Left renal cortex interstitium (tissue), 4 donors: ENCODE data around the gene PARD3B. TPM values are rescaled to one million over a fixed set of nuclear protein-coding genes. Genes with fewer than 3 reads are reported as not detected.

Experiments used
- DNase-seq, 4 donors: peaks; one replicate each; pipeline ENCODE4 v3.0.0-alpha.2; 2013; ENCODE audit warnings: low read depth in 4 of 4, low spot score in 2 of 4, missing footprints in 1 of 4
- polyA plus RNA-seq, 4 donors: library from polyadenylated mRNA; unstranded; fragments of 120-200 nt; gene quantifications; one replicate each; pipeline ENCODE4 v1.2.1, GENCODE V29; 2013; ENCODE audit not compliant: insufficient read length in 4 of 4

The PARD3B gene
- polyA plus RNA-seq, 4 donors = 31.9 to 36.3 (median 34.3) TPM

GRCh38 chr2:204881655-204882054, 336.4 kb downstream of the PARD3B start:
- no peak for DNase-seq

GRCh38 chr2:204885747-204886146, 340.5 kb downstream of the PARD3B start:
- no peak for DNase-seq

GRCh38 chr2:204886713-204887112, 341.4 kb downstream of the PARD3B start:
- DNase-seq = no peak

DNA sequence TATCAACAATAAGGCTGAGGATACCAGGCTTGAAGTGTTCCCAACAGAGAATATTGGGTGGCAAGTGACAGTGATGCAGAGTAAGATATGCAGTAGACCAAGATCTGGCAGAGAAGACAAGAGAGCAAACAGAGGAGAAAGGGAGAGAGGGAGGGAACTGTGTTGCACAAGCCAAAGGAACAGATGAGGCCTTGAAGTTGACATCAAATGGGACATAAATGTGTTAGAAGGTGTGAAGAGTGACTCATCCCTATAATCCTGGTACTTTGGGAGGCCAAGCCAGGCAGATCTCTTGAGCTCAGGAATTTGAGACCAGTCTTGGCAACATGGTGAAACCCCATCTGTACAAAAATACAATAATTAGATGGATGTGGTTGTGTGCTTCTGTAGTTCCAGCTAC, 342.9 kb downstream of the PARD3B start:
- DNase-seq = no peak

DNA sequence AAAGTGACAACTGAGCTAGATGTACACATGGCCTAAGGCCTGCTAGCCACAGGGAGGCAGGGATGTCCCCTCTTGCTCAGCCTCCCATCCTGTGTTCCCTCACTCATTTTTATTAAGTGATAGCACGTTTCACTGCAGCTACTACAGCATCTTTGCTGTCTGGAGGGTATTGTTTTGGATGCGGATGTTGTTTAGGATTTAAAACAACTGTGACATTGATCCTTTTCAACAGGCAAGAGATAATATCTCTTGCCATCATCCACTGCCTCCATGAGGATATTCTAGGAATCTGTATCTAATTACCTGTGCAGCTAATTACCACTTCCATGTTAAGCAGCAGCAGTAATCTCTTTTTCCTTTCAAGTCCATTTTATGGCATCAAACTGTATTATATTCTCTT, 345.4 kb downstream of the PARD3B start:
- no peak for DNase-seq

DNA sequence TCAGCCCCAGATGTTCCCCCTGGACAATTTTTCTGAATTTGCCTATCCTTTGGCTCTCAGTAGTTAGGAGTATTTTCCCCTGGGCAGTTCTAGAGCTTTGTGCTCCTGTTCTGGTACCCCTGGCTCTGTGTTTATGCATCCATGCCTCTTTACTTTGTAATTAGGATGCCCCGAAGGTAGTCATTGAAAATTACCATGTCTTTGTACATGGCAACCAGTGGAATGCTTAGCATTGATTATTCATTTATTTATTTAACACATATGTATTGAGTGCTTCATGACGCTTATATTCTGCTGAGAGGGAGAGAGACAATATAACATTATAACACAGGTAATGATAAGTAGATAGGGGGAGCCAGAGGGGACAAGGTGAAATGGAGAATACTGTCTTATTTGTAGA, 346.5 kb downstream of the PARD3B start:
- DNase-seq = no peak

- DNase-seq = no peak
Measured at GRCh38 chr2:204892506-204893255, 347.4 kb downstream of the PARD3B start.

- no peak for DNase-seq
Measured at GRCh38 chr2:204896146-204896545, 350.9 kb downstream of the PARD3B start.

DNA sequence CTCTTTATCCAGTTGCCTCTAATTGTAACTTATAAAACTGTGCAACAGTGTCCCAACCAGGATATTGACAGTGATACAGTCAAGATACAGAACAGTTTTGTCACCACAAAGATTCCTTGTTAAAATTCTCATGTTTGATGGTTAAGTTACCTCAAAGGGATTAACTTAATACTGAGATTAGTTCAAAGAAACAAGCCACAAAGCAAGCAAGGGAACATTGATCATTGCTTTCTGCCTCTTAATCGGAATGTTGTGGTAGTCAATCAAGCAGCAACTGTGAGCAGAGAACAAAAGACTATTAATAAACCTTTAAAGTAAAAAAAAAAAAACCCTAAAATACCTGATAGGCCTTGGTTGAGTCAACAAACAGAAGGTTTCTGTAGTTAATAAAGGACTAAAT, 352.3 kb downstream of the PARD3B start:
- DNase-seq = no peak

DNA sequence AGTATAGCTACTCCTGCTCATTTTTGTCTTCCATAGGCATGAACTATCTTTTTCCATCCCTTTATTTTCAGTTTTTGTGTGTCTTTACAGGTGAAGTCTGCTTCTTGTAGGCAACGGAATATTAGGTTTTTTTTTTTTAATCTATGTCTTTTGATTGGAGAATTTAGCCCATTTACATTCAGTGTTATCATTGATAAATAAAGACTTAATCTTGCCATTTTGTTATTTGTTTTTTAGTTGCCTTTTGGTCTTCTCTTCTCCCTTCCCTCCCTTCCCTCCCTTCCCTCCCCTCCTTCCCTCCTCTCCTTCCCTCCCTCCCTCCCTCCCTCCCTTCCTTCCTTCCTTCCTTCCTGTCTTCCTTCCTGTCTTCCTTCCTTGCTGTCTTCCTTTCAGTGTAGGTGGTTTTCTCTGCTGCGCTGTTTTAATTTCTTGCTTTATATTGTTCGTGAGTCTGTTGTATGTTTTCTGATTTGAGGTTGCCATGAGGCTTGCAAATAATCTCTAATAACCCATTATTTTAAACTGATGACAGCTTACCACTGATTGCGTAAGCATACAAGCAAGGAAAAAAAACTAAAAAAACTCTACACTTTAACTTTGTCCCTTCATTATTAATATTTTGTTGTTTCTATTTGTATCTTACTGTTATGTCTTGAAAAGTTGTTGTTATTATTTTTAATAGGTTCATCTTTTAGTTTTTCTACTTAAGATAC, 353.8 kb downstream of the PARD3B start:
- no peak for DNase-seq

DNA sequence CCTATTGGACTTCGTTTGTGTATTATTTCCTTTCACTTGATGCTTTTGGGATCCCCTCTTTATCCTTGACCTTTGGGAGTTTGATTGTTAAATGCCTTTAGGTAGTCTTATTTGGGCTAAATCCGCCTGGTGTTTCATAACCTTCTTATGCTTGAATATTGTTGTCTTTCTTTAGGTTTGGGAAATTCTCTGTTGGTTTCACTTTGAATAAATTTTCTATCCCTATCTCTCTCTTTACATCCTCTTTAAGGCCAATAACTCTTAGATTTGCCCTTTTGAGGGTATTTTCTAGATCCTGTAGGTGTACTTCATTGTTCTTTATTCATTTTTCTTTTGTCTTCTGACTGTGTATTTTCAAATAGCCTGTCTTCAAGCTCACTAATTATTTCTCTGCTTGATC, 354.7 kb downstream of the PARD3B start:
- DNase-seq = no peak

DNA sequence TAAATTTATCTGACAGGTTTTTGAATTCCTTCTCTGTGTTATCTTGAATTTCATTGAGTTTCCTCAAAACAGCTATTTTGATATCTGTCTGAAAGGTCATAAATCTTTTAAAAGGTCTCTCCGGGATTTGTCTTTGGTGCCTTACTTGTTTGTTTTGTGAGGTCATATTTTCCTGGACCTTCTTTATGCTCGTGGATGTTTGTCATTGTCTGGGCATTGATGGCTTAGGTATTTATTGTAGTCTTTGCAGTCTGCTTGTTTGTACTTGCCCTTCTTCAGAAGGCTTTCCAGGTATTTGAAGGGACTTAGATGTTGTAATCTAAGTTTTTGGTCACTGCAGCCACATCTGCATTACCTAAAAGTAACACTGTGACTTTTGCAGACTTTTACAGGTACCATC, 355.2 kb downstream of the PARD3B start:
- peak in 1 of 4 donors; percentile 2 for DNase-seq

DNA sequence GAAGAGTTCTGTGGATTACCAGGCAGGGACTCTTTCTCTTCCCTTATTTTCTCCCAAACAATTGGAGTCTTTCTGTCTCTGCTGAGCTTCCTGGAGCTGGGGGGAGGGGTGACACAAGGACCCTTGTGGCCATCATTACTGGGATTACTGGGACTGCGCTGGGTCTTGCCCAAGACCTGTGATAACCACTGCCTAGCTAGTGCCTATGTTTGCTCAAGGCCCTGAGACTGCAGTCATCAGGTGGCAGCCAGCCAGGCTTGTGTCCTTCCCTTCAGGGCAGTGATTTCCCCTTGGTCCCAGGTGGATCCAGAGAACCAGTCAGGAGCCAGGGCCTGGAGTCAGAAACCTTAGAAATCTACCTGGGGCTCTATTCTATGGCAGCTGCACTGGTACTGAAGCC, 355.6 kb downstream of the PARD3B start:
- DNase-seq = no peak

DNA sequence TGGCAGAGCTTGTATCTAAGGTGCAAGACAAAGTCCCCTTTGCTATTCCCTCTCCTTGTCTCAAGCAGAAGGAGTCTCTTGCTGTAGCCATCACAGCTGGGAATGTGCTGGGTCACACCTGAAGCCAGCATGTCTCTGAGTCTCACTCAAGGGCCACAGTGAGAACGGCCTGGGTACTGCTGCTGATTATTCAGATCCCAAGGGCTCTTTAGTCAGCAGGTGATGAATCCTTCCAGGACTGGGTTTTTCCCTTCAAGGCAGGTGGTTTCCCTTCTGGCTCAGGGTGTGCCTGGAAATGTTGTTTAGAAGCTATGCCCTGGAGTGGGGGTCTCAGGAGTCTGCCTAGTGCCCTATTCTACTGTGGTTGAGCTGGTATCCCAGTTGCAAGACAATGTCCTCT, 356.3 kb downstream of the PARD3B start:
- no peak for DNase-seq

DNA sequence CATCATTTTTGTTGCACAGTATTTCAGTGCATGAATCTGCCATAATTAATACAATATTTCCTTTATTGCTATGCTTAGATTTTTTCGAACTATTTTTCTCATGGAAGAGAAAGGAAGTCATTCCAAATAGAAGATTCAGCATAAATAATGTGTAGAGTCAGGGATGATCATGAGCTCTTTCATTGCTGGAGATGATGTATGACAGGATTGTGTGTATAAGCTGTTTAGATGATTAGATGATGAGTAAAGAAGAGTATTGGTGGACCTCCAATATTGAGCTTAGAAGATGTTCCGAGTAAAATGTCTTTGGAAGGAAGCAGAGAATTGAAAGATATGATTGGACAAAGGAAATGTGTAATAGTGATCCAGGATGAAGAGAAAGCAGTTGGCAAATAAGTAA, 364.5 kb downstream of the PARD3B start:
- DNase-seq = no peak

GRCh38 chr2:204913312-204913711, 368.0 kb downstream of the PARD3B start:
- DNase-seq = no peak

DNA sequence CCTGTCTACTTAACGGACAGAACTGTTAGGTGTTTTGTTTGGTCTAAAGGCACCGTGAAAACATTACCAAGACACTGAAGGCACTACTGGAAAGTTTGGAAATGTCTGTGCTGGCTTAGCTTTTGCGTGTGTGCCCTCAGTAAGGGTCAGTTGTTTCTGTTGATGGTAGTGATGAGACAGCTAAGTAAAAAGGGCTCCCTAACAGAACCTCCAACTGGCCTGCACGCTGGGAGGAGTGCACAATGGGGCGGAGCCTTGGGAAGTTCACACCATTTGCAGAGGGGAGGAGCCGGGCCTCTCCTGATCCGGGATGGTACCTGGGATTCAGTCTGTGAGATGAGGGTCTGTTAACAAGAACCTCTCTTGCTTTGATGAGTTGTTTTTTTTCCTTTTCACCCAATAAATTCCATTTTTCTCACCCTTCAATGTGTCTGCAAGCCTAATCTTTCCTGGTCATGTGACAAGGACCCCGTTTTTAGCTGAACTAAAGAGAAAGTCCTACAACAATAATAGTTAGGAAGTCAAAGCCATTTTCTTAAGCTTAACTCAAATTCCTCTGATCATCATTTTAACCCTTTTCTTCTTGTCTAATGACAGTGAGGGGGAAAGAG, 368.7 kb downstream of the PARD3B start:
- no peak for DNase-seq

DNA sequence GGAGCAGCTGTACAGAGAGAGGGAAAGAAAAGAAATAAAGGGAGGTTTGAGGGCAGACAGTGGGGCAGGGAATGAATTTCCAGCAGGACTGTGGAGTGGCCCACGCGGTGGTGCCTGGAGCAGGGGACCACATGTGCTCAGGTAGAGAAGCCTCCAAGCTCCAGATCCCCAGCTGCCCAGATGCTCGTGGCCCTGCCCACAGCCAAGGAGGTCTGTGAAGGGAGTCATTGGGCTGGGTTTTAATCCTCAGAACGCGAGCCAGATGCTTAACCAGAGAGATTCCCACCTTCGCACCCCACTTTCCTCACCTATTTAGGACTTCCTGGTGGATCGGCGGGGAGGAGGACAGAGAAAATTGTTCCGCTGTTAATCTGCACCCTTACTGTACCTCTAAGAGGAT, 369.4 kb downstream of the PARD3B start:
- DNase-seq = no peak

DNA sequence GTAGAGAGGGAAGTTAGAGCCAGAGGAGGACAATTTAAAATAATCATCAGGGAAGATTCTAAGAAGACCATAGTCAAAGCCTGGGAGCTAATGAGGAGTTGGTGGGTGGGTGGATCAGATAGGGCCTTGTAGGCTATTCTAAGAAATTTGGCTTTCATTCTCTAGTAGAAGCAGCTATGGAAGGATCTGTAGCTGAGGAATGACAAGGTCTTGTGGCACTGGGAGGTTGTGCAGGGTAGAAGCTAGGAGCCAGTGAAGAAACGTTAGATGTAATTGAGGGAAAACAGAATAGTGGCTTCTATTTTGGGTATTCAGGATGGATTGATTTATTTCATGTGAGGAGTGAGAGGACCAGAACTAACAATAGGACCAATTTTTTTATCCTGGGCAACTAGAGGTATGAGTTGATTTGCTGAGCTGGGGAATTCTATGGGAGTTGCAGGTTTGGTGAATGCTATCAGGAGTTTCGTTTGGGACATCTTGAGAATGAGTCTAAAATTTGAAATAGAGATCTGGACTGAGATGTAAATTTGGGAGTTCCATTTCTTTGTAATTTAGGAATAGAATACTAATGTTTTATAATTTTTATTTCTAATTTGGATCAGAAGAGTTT, 371.9 kb downstream of the PARD3B start:
- no peak for DNase-seq

- DNase-seq = no peak
Measured at GRCh38 chr2:204920776-204921175, 375.5 kb downstream of the PARD3B start.

DNA sequence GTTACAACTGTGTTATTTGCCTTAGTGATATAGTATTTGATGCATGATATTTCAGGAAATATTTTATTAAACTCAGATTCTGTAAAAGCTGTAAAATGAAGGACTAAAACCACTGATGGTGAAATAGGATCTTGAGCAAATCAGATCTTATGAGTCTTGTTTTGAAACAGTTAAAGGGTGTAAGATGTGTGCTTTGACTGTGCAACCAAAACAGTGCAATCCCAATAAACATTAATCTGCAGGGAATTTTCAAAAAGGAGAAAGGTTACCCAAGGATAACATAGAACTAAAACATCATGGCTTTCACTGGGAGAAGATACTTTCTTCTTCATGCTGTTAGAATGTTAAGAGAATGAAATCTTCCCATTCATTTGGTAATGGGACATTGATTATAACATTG, 378.7 kb downstream of the PARD3B start:
- DNase-seq = no peak
